Uterine smooth muscle cell (primary cell): ENCODE measurements around the gene PPP1R17. TPM values are rescaled to one million over a fixed set of nuclear protein-coding genes. Genes with fewer than 3 reads are reported as not detected.

ENCODE experiments used
- total RNA-seq: library from RNA; depleted of rRNA; stranded (reverse); fragments of >200 nt; gene quantifications from 2 replicates; pipeline ENCODE4 v1.2.3, GENCODE V29; 2014

The PPP1R17 gene
- total RNA-seq = under 0.01 TPM in 1 of 2 replicates, not detected in the other

GRCh38 chr7:31687024-31687748, at the start of gene PPP1R17:
Gene PPP1R17 (plus strand): TSS chr7:31687215. CDS start chr7:31692442, 5,227 bp downstream.

Other genes with a start within 250 kb of the PPP1R17 start
- gene ITPRID1, start 173.1 kb upstream of the PPP1R17 start, total RNA-seq = not detected in 2 replicates